GM18505 (cell line): Measurements from ENCODE around the gene AJM1.
"Not testable (repeated sequence)": the region's sequence is repeated elsewhere in the genome, so short reads cannot be mapped to it uniquely, and the experiment has no call there.

Experiments used
- ATAC-seq: cut with Tn5 transposase; IDR thresholded peaks from one replicate; pipeline ENCODE4 v1.9.1; 2021; ENCODE audit not compliant: unreplicated experiment
- POLR2A ChIP-seq: IDR thresholded peaks from 4 replicates; pipeline ENCODE4 v1.6.1; 2011; ENCODE audit warnings: borderline replicate concordance; ENCODE audit not compliant: insufficient read depth, insufficient read length; ENCODE audit errors: extremely low read depth

The AJM1 gene

GRCh38 chr9:136840877-136841645 lies 1.2 kb upstream of the AJM1 start:
- ATAC-seq = no peak
- TF ChIP-seq POLR2A = no peak

DNA sequence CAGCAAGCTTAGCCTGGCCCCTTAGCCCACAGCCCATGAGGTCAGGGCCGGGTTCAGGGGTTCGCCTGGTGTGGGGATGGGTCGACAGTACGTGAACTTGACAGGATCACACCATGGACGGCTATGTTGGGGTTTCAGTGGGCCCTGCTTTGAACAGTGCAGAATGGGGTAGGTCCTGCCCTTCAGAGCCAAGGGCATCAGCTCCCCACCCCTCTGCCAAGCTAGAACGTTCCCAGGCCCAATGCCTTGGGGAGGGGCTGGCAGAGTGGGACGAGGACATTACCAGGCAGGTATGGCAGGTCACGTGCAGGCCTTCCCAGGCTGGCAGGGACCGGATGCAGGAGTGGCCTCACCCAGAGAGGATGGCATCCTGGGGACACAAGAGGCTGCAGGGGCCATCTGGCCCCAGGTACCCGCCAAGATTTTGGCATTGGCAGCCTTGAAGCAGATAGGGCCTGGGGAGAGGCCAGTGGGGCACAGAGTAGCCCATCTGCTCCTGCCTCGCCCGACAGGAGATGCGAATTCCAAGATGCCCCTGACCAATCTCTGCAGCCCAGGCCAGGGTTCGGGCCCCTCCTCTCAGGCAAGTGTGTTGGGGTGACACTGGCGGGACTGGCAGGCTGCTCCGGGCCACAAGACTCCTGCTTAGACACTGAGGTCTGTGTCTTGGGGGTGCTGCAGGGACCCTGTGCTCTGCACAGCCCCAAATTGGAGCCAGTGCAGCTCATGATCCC lies 465 bp upstream of the AJM1 start:
- ATAC-seq = not testable (repeated sequence)

GRCh38 chr9:136843159-136843800 lies 1.0 kb downstream of the AJM1 start:
- not testable (repeated sequence) for ATAC-seq

DNA sequence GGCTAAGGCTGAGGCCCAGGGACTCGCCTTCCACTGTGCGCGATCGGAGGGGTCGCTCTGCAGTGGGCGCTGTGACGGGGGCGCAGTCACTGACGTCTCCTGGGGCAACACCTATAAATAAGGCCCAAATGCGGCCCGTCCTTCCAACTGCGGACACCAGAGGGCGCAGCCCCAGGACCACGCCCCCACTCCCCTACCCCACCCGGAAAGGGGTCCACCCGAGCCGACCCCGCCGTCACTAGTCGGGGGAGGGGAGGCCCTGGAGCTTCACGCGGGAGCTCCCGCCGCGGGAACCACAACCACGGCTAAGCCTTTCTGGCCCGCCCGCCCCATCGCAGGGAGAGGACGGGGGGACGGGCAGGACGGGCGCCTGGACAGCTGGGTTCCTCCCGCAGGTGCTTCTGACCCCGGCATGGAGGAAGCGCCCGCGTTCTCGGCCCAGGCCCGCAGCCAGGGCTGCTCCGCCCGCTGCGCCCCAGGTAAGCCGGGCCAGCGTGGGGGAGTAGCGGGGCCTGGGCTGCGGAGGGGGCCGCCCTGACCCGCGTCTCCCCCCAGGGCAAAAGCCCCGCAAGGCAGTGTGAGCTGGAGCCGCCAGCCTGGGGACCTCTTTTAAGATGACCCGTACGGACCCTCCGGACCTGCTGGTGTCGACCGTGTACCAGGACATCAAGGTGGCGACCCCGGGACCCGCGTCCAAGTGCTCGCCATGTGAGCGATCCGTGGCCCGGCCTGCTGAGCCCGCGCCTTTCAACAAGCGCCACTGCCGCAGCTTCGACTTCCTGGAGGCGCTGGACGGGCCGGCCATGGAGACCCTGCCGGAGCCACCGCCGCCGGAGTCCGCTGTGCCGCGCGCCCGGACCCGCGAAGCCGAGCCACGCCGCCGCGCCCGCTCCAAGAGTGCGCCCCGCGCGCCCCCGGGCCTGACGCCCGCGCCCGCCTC lies 1.8 kb downstream of the AJM1 start:
- ATAC-seq = not testable (repeated sequence)

- no peak for TF ChIP-seq POLR2A
- ATAC-seq = no peak
These were observed 2.6 kb downstream of the AJM1 start for GRCh38 chr9:136844761-136845464.

DNA sequence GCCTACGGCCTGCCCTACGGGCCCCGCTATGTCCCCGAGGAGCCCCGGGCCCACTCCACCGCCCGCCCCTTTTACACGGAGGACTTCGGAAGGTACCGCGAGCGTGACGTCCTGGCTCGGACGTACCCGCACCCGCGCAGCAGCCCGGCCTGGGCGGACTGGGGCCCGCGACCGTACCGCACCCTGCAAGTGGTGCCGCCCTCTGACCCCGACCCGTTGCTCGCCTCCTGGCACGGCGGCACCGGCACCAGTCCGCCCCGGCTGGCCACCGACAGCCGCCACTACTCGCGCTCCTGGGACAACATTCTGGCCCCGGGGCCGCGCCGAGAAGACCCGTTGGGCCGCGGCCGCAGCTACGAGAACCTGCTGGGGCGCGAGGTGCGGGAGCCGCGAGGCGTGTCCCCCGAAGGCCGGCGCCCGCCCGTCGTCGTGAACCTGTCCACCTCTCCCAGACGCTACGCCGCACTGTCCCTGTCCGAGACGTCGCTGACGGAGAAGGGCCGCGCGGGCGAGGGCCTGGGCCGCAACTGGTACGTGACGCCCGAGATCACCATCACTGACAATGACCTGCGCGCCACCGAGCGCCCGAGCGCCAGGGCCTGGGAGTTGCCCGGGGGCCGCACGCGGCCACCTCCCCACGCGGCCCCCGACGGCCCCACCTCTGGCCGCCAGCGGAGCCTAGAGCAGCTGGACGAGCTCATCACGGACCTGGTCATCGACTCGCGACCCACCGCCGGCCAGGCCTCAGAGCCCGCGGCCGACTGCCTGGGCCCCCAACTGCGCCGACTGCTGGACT lies 3.4 kb downstream of the AJM1 start:
- no peak for TF ChIP-seq POLR2A
- ATAC-seq = no peak

- no peak for TF ChIP-seq POLR2A
These were observed 4.3 kb downstream of the AJM1 start for GRCh38 chr9:136846376-136847087.

GRCh38 chr9:136847088-136847825 lies 5.0 kb downstream of the AJM1 start:
- no peak for TF ChIP-seq POLR2A
- ATAC-seq = no peak

More at GRCh38 chr9:136846376-136847087, 4.3 kb downstream of the AJM1 start:
- no peak for ATAC-seq

DNA sequence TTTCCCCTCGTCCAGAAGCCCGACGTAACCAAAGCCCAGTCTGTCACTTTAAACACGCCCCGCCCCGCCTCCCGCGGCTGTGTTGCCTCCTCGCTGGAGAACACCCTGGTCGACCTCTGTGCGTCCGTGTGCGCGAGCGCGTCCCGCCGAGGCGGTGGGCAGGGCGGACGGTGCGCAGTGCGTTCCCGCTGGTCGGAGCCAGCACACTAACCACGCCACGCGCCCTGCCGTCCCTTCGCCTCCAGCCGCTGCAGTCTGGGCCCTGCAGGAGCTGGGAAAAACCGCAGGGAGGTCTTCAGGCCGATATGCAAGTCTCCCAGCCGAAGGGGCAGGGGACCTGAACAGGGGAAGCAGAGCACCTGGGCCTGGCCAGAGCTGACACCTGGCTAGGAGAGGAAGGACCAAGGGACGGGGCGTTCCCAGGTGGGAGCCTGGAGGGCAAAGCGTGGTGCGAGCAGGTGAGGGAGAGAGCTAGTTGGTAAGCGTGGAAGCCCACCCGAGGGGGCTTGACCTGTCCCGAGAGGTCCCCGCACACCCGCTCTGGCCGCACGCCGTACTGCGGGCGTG lies 5.6 kb downstream of the AJM1 start:
- no peak for ATAC-seq
- peak; percentile 53 for TF ChIP-seq POLR2A

DNA sequence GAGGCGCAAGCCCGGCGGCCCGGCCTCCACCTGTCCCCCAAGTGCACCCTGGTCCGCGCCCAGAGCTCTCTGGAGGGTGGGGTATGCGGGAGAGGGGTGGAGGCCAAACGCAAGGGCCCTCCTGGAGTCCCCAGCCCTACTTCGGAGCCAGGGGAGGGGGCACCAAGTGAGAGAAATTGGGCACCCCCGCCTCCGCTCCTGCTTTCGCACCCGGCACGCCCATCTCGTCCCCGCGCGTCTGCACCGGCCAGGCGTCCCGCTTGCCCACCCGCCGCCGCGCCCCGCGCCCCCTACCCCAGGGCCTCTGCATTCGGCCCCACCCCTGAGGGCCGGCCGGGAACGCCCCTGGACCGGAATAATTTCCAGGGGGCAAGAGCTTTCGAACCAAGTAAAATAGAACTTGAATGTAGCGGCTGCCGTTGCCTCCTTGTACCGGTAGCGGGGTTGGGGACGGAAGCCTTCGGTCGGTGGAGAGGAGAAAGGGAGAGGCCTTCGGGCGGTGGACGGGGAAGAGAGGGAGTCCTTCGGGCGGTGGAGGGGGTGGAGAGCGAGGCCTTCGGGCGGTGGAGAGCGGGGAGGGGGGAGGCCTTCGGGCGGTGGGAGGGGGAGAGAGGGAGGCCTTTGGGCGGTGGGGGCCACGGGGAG lies 6.2 kb downstream of the AJM1 start:
- TF ChIP-seq POLR2A = no peak
- ATAC-seq = no peak
